Testis (tissue), 2 donors: ENCODE measurements around the gene AGBL1.

ENCODE experiments used
- POLR2A ChIP-seq: fragments of 450-650 bp; IDR thresholded peaks from one replicate; pipeline ENCODE4 v1.6.1; 2017; ENCODE audit warnings: antibody characterized with exemption, mild to moderate bottlenecking, moderate library complexity
- TF ChIP-seq, protein P1 (sequence below), 3 experiments: fragments of 450-650 bp in 2 of 3; fragments of 200-600 bp in 1 of 3; sonication (generic) in 1 of 3; IDR thresholded peaks; one replicate each; pipeline ENCODE4 v1.5.1; 2016 to 2019; ENCODE audit warnings: antibody characterized with exemption in 3 of 3, mild to moderate bottlenecking in 2 of 3, moderate library complexity in 1 of 3

DNA sequence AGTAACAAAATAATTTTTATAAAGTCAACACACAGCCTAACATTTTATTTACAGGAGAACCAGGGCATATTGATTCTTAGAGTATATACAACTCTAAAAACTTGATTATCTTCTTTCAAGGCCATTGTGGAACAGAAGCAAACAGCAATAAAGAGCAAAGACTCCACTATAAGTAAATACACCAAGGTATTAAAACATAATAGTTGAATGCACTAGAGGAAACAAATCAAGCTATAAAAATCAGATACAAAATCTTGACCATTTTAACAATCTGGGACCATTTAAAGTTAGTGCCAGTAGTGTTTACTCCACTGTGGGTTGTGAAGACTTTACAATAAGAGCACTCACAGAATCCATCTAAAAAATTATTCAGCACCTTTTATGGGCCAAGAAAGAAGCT, 323.6 kb downstream of the AGBL1 start:
- TF ChIP-seq, protein P1, sequence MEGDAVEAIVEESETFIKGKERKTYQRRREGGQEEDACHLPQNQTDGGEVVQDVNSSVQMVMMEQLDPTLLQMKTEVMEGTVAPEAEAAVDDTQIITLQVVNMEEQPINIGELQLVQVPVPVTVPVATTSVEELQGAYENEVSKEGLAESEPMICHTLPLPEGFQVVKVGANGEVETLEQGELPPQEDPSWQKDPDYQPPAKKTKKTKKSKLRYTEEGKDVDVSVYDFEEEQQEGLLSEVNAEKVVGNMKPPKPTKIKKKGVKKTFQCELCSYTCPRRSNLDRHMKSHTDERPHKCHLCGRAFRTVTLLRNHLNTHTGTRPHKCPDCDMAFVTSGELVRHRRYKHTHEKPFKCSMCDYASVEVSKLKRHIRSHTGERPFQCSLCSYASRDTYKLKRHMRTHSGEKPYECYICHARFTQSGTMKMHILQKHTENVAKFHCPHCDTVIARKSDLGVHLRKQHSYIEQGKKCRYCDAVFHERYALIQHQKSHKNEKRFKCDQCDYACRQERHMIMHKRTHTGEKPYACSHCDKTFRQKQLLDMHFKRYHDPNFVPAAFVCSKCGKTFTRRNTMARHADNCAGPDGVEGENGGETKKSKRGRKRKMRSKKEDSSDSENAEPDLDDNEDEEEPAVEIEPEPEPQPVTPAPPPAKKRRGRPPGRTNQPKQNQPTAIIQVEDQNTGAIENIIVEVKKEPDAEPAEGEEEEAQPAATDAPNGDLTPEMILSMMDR (IDR thresholded peaks at IDR 0.05), result no peak
- no peak for TF ChIP-seq POLR2A
